Fibroblast of villous mesenchyme (primary cell): ENCODE results near the gene STIL. TPM values are rescaled to one million over a fixed set of nuclear protein-coding genes. Genes with fewer than 3 reads are reported as not detected.
"Not testable (repeated sequence)": the region's sequence is repeated elsewhere in the genome, so short reads cannot be mapped to it uniquely, and the experiment has no call there.

ENCODE experiments used
- DNase-seq: peaks from one replicate; pipeline ENCODE4 v3.0.0-alpha.2; 2010; ENCODE audit warnings: low read depth
- H3K4me3 ChIP-seq: 2 replicates; pipeline ENCODE4 v1.5.1; 2011; ENCODE audit warnings: low read depth, mild to moderate bottlenecking, low read length
- total RNA-seq: library from RNA; depleted of rRNA; stranded (reverse); fragments of >200 nt; gene quantifications from 2 replicates; pipeline ENCODE4 v1.2.3, GENCODE V29; 2012
- TF ChIP-seq, protein P1 (sequence below): IDR thresholded peaks from 2 replicates; pipeline ENCODE4 v1.5.1; 2012; ENCODE audit warnings: low read depth, mild to moderate bottlenecking, low read length; ENCODE audit not compliant: insufficient read depth

The STIL gene
- total RNA-seq, 1 donor, result 21.2 TPM

DNA sequence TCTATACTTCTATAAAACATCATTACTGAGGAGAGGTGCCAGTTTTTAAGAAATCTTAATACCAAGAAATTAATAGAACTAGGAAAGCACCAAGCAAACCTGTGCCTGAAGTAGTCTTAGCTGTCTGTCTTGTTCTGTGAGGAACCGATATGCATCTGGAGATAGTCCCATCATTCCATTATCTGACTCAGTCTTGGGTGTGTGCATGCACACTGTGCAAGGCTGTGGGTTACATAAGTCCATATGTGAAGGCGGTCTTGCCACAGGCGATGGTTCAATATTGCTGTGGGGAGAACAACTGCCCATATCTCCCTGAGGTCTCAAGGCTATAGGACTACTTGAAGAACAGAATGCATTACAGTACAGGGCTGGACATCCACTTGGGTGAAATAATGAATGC lies 33.8 kb downstream of the STIL start:
- no peak overlapping the region for H3K4me3 ChIP-seq
- TF ChIP-seq, protein P1, sequence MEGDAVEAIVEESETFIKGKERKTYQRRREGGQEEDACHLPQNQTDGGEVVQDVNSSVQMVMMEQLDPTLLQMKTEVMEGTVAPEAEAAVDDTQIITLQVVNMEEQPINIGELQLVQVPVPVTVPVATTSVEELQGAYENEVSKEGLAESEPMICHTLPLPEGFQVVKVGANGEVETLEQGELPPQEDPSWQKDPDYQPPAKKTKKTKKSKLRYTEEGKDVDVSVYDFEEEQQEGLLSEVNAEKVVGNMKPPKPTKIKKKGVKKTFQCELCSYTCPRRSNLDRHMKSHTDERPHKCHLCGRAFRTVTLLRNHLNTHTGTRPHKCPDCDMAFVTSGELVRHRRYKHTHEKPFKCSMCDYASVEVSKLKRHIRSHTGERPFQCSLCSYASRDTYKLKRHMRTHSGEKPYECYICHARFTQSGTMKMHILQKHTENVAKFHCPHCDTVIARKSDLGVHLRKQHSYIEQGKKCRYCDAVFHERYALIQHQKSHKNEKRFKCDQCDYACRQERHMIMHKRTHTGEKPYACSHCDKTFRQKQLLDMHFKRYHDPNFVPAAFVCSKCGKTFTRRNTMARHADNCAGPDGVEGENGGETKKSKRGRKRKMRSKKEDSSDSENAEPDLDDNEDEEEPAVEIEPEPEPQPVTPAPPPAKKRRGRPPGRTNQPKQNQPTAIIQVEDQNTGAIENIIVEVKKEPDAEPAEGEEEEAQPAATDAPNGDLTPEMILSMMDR, result no peak
- DNase-seq, result no peak

DNA sequence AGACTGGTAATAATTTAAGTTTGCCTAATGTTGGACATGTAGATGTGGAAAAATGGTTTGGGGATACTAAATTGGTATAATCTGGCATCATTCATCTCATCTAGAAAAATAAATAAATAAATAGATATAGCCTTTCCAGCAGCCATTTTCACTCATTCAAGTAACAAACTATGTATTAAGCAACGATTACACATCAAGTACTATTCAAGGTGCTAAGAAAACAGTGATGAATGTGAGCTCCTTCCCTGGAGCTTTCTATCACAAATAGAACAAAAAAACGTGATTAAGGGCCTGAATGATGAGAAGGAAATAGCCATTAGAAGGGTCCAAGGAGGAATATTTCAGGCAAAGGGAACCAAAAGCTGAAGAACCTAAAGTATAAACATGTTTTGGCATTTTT lies 37.1 kb downstream of the STIL start:
- H3K4me3 ChIP-seq, result no peak overlapping the region
- DNase-seq, result no peak
- TF ChIP-seq, protein P1, result no peak

DNA sequence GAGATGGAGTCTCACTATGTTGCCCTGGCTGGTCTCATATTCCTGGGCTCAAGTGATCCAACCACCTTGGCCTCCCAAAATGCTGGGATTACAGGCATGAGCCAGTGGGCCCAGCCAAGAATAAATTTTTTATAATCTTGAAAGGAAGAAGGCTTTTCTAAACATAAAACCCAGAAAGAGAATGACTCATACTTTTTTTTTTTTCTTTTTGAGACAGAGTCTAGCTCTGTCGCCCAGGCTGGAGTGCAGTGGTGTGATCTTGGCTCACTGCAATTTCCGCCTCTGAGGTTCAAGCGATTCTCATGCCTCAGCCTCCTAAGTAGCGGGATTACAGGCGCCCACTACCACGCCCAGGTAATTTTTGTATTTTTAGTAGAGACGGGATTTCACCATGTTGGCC lies 38.1 kb downstream of the STIL start:
- not testable (repeated sequence) for DNase-seq

DNA sequence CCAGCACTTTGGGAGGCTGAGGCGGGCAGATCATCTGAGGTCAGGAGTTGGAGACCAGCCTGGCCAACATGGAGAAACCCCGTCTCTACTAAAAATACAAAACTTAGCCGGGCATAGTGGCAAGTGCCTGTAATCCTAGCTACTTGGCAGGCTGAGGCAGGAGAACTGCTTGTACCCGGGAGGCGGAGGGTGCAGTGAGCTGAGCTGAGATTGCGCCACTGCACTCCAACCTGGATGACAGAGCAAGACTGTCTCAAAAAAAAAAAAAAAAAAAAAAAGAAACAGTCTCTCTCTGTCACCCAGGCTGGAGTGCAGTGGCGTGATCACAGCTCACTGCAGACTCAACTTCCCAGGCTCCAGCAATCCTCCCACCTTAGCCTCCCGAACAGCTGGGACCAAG lies 48.4 kb downstream of the STIL start:
- DNase-seq, H3K4me3 ChIP-seq: not testable (repeated sequence)

More for the DNA sequence above, 38.1 kb downstream of the STIL start:
- not testable (repeated sequence) for H3K4me3 ChIP-seq

DNA sequence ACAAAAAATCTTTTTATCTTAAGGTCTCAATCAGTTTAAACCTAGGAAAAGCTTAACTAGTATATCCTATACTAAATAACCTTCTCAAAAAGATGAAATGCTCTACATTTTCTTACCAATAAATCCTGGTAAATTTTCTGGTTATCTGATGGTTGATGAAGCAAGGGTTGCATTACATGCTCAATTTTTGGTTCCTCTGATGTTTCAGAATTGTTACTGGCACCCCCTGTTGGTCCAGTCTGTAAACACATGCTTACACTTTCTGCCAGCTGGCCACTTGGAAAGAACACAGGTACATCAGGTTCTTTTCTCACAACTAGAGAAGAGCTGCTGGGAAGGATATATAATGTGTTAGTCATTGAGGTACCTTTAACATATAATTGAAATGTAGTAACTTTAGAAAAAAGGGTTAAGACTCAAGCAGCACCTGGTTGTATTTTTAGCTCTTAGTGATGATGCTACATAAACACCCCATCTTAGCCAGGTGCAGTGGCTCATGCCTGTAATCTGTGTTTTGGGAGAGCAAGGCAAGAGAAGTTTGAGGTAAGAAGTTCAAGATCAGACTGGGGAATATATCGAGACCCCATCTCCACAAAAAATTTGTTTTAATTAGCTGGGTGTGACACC lies 51.0 kb downstream of the STIL start:
- H3K4me3 ChIP-seq, result no peak overlapping the region
- peak; percentile 49 for DNase-seq
- TF ChIP-seq, protein P1, result peak; percentile 72

DNA sequence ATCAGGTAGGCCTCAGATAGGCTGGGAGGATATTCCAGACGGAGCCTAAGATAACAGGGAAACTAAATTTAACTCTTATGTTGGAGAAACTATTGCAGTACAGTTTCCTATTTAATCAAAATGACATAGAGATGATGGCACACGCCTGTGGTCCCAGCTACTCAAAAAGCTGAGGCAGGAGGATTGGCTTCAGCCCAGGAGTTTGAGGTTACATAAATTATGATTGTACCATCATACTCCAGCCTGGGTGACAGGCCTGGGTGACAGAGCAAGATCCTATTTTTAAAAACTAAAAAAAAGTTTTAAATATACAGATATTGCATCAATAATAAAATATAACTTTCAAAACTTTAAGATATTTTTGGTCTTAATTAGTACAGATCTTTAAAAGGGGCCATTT lies 56.7 kb downstream of the STIL start:
- TF ChIP-seq, protein P1, result no peak
- no peak for DNase-seq
- H3K4me3 ChIP-seq, result no peak overlapping the region

DNA sequence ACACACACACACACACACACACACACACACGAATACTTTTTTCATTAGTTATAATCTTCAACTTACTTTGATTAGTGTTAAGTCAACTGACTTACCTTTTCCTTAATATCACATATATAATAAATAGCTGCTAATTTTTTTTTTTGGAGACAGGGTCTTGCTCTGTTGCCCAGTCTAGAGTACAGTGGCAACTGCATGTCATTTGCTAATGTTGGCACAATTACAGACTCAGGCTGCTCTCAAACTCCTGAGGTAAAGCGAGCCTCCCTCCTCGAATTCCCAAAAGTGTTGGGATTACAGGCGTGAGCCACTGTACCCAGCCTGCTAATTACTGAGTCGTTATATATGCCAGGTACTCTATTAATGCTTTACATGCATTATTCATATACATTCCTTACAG lies 61.2 kb downstream of the STIL start:
- DNase-seq, result no peak
- no peak overlapping the region for H3K4me3 ChIP-seq
- TF ChIP-seq, protein P1, result no peak

DNA sequence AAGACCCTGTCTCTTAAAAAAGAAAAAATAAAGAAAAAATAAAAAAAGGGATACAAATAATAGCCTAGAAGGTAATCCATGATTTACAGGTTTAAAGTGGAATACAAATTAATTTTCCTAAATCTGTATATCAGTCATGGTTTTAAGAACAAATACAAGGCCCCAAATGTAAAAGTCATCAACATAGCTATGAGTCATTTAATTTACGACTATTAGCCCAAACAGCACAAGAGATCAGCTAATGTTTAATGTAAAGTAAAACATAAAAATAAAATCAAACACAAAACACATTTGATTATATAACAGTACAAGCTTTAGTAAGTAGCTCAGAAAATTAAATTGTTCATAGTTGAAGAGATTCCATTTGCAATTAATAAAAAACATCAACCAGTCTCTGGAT lies 61.6 kb downstream of the STIL start:
- TF ChIP-seq, protein P1, result no peak
- H3K4me3 ChIP-seq, result no peak overlapping the region
- peak; percentile 14 for DNase-seq
